Urothelium cell line (cell line): ENCODE measurements around the gene ALDH1L1.

Experiments
- DNase-seq: peaks from one replicate; pipeline ENCODE4 v3.0.0; 2011; ENCODE audit warnings: low spot score, mixed read lengths
- FAIRE-seq: peaks from 2 replicates; lab custom pipeline; 2011; peaks lifted over from hg19 to GRCh38; lab: Jason Lieb, UNC

The ALDH1L1 gene

GRCh38 chr3:126060613-126061145 is 119.7 kb downstream of the ALDH1L1 start:
- FAIRE-seq (no peak), DNase-seq (no peak)

GRCh38 chr3:126058666-126059065 is 121.7 kb downstream of the ALDH1L1 start:
- FAIRE-seq (peak; percentile 92), DNase-seq (no peak)

- no peak for FAIRE-seq
- no peak for DNase-seq
These were observed 122.5 kb downstream of the ALDH1L1 start for GRCh38 chr3:126057936-126058335.

GRCh38 chr3:126057501-126057819 is 122.9 kb downstream of the ALDH1L1 start:
- FAIRE-seq: no peak
- no peak for DNase-seq

GRCh38 chr3:126056681-126057500 is 123.5 kb downstream of the ALDH1L1 start:
- DNase-seq (peak; percentile 25), FAIRE-seq (peak; percentile 65)

- DNase-seq: no peak
- no peak for FAIRE-seq
These were observed 124.3 kb downstream of the ALDH1L1 start for GRCh38 chr3:126056088-126056487.

GRCh38 chr3:126054870-126055269 is 125.5 kb downstream of the ALDH1L1 start:
- DNase-seq: no peak
- no peak for FAIRE-seq

GRCh38 chr3:126053949-126054569 is 126.3 kb downstream of the ALDH1L1 start:
- FAIRE-seq: no peak
- no peak for DNase-seq
